ENCODE results near the gene CAMK2G.

CAMK2G gene

GRCh38 chr10:73769396-73769795, 105.0 kb downstream of the CAMK2G start:
- DNase-seq (ENCODE audit: low read depth): no peak

- no peak for DNase-seq (ENCODE audit: low read depth)
Observed at GRCh38 chr10:73768881-73769280, 105.5 kb downstream of the CAMK2G start.

- no peak for DNase-seq (ENCODE audit: low read depth)
Observed at GRCh38 chr10:73765066-73765465, 109.3 kb downstream of the CAMK2G start.

GRCh38 chr10:73763343-73763742, 111.0 kb downstream of the CAMK2G start:
- DNase-seq (ENCODE audit: low read depth): no peak

GRCh38 chr10:73762915-73763314, 111.4 kb downstream of the CAMK2G start:
- no peak for DNase-seq (ENCODE audit: low read depth)
